Measurements from ENCODE around the gene UPK3B. TPM values are rescaled to one million over a fixed set of nuclear protein-coding genes. Genes with fewer than 3 reads are reported as not detected.
A peak's percentile ranks its signal among the peaks of the same experiment; 100 is the strongest.
"Not testable (repeated sequence)": the region's sequence is repeated elsewhere in the genome, so short reads cannot be mapped to it uniquely, and the experiment has no call there.

Gene UPK3B
- total RNA-seq, 1 experiment from 2014 or later, result 19.2 TPM

DNA sequence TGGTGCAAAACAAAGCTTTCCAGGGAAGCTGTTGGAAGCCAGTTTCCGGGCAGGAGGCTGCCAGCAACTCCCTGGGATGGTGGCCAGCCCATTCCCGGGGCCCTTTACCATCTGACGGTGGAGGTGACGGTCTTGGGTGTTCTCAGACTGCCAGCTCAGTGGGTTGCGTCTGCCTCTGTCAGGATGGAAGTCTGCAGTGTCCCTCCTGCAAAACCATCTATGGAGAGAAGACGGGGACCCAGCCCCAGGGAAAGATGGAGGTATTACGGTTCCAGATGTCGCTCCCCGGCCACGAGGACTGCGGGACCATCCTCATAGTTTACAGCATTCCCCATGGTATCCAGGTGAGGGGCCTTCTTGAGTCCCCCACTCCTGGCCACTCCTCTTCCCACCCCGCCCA is 7.1 kb upstream of the UPK3B start:
- DNase-seq; H3K4me3 ChIP-seq; H3K9me3 ChIP-seq (ENCODE audit: insufficient read depth, low read depth); CTCF ChIA-PET; H3K4me1 ChIP-seq (replicated peaks; ENCODE audit: insufficient read depth); H3K36me3 ChIP-seq (ENCODE audit: low read depth); H3K4me2 ChIP-seq; H4K20me1 ChIP-seq (ENCODE audit: insufficient read depth); H3K79me2 ChIP-seq (ENCODE audit: low read depth); H3K27me3 ChIP-seq (ENCODE audit: insufficient read depth, low read depth); H3K9me2 ChIP-seq (ENCODE audit: insufficient read depth); H3K27ac ChIP-seq; POLR2A ChIA-PET (ENCODE audit: unreplicated experiment); BruUV-seq (replicated peaks); H2AFZ ChIP-seq; intact Hi-C loops (cut with micrococcal nuclease; ENCODE audit: unreplicated experiment): not testable (repeated sequence)
- H3F3A ChIP-seq (ENCODE audit: insufficient read depth, low read depth), result peaks cover 18% of the 10 kb centered on the region; the same call in 1 of the 2 replicates

- H3K4me2 ChIP-seq; CTCF ChIA-PET; H2AFZ ChIP-seq; POLR2A ChIA-PET (ENCODE audit: unreplicated experiment); H3K9me2 ChIP-seq (ENCODE audit: insufficient read depth); H3K4me1 ChIP-seq (replicated peaks; ENCODE audit: insufficient read depth); H3K36me3 ChIP-seq (ENCODE audit: low read depth); H4K20me1 ChIP-seq (ENCODE audit: insufficient read depth); intact Hi-C loops (cut with micrococcal nuclease; ENCODE audit: unreplicated experiment); H3K27me3 ChIP-seq (ENCODE audit: insufficient read depth, low read depth); H3K79me2 ChIP-seq (ENCODE audit: low read depth); BruUV-seq (replicated peaks); H3K27ac ChIP-seq; H3K9me3 ChIP-seq (ENCODE audit: insufficient read depth, low read depth); H3K4me3 ChIP-seq: not testable (repeated sequence)
- DNase-seq, result peak in 1 of 2 experiments; percentile 32
- peaks cover 31% of the 10 kb centered on the region for H3F3A ChIP-seq (ENCODE audit: insufficient read depth, low read depth)
These were observed 5.8 kb upstream of the UPK3B start for GRCh38 chr7:76504351-76505167.

DNA sequence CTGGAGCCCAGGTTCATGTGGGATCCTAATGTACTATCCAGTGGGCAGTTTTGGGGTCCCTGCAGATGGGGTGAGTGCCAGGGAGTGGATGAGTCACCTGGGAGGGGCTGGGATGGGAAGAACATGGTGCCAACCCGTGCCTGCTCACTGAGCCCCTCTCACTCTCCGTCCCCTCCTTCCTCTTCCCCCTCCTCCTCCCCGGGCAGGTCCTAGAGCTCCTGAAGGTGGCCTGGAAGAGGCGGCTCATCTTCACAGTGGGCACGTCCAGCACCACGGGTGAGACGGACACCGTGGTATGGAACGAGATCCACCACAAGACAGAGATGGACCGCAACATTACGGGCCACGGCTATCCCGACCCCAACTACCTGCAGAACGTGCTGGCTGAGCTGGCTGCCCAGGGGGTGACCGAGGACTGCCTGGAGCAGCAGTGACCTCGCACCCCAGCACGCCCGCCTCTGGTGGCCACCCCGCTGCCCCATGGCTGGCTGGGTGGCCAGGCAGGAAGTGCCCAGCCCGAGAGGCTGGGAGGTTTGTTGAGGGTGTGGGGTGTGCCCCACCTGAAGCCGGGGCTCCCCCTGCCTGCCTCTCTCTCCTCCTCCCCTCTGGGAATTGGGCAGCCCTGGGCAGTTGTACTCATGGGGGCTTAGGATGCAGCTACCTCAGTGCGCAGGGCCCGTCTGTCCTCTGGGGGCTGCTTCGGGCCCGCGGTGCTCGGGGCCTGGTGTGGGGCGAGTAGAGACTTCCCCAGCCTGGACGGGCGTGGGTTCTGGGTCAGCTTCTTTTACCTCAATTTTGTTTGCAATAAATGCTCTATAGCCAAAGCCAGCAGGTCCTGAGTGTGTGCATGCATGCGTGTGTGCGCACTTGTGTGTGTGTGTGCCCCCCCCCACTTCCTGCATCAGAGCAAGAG is 4.9 kb upstream of the UPK3B start:
- Histone ChIP-seq H3K9me2 (ENCODE audit: insufficient read depth) (no peaks in the 10 kb centered on the region), H3K27ac (no peak overlapping the region), H3K4me2 (no peak overlapping the region), H3K4me1 (replicated peaks; ENCODE audit: insufficient read depth) (peaks cover 14% of the 10 kb centered on the region), H2AFZ (no peak overlapping the region), H3K36me3 (ENCODE audit: low read depth) (no peaks in the 10 kb centered on the region; the same call in 1 of the 2 replicates), H3K27me3 (ENCODE audit: insufficient read depth, low read depth) (no peaks in the 10 kb centered on the region), H3K4me3 (no peak overlapping the region), H4K20me1 (ENCODE audit: insufficient read depth) (no peaks in the 10 kb centered on the region), H3K9me3 (ENCODE audit: insufficient read depth, low read depth) (no peaks in the 10 kb centered on the region), H3F3A (ENCODE audit: insufficient read depth, low read depth) (peaks cover 38% of the 10 kb centered on the region), H3K79me2 (ENCODE audit: low read depth) (no peaks in the 10 kb centered on the region)
- CTCF ChIA-PET, result no interaction called here
- no peak for DNase-seq
- BruUV-seq (replicated peaks), result no TSS peak
- POLR2A ChIA-PET (ENCODE audit: unreplicated experiment), result no interaction called here
- no peak for TF ChIP-seq EZH2 (IDR thresholded peaks at IDR 0.05; ENCODE audit: low read depth)
- TF ChIP-seq, protein P1, sequence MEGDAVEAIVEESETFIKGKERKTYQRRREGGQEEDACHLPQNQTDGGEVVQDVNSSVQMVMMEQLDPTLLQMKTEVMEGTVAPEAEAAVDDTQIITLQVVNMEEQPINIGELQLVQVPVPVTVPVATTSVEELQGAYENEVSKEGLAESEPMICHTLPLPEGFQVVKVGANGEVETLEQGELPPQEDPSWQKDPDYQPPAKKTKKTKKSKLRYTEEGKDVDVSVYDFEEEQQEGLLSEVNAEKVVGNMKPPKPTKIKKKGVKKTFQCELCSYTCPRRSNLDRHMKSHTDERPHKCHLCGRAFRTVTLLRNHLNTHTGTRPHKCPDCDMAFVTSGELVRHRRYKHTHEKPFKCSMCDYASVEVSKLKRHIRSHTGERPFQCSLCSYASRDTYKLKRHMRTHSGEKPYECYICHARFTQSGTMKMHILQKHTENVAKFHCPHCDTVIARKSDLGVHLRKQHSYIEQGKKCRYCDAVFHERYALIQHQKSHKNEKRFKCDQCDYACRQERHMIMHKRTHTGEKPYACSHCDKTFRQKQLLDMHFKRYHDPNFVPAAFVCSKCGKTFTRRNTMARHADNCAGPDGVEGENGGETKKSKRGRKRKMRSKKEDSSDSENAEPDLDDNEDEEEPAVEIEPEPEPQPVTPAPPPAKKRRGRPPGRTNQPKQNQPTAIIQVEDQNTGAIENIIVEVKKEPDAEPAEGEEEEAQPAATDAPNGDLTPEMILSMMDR (conservative IDR thresholded peaks at IDR 0.05), result no peak
- intact Hi-C loops (cut with micrococcal nuclease; ENCODE audit: unreplicated experiment), result loop anchor here (2.0 kb wide), 1 partner anchor 493 kb away; no protein-coding TSS in a partner anchor

GRCh38 chr7:76506081-76506440 is 4.3 kb upstream of the UPK3B start:
- intact Hi-C loops (cut with micrococcal nuclease; ENCODE audit: unreplicated experiment), result loop anchor here (2.0 kb wide), 1 partner anchor 493 kb away; no protein-coding TSS in a partner anchor
- TF ChIP-seq, protein P1 (conservative IDR thresholded peaks at IDR 0.05), result no peak
- TF ChIP-seq EZH2 (IDR thresholded peaks at IDR 0.05; ENCODE audit: low read depth), result no peak
- DNase-seq, result peak in 1 of 2 experiments; percentile 32
- Histone ChIP-seq H3K4me2 (no peak overlapping the region), H3K36me3 (ENCODE audit: low read depth) (no peaks in the 10 kb centered on the region; the same call in 1 of the 2 replicates), H3K27me3 (ENCODE audit: insufficient read depth, low read depth) (no peaks in the 10 kb centered on the region), H2AFZ (no peak overlapping the region), H3K9me3 (ENCODE audit: insufficient read depth, low read depth) (no peaks in the 10 kb centered on the region), H4K20me1 (ENCODE audit: insufficient read depth) (no peaks in the 10 kb centered on the region), H3K79me2 (ENCODE audit: low read depth) (no peaks in the 10 kb centered on the region), H3K4me3 (no peak overlapping the region), H3K9me2 (ENCODE audit: insufficient read depth) (no peaks in the 10 kb centered on the region), H3F3A (ENCODE audit: insufficient read depth, low read depth) (peaks cover 38% of the 10 kb centered on the region), H3K27ac (no peak overlapping the region), H3K4me1 (replicated peaks; ENCODE audit: insufficient read depth) (peaks cover 17% of the 10 kb centered on the region)
- CTCF ChIA-PET, result no interaction called here
- BruUV-seq (replicated peaks), result no TSS peak
- POLR2A ChIA-PET (ENCODE audit: unreplicated experiment), result interaction anchor here (0.6 kb wide), 1 partner anchor 212 kb away, joined by 7 read pairs; no protein-coding TSS in a partner anchor

DNA sequence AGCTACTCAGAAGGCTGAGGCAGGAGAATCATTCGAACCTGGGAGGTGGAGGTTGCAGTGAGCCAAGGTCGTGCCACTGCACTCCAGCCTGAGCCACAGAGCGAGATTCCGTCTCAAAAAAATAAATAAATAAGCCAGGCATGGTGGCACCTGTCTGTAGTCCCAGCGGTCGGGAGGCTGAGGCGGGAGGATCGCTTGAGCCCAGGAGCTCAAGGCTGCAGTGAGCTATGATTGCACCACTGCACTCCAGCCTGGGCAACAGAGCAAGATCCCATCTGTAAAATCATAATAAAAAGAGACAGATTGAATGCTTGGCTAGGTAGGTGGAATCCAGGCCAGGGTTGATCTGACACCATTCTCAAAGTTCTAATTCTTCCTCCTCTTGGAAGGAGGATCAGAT is 3.7 kb upstream of the UPK3B start:
- POLR2A ChIA-PET (ENCODE audit: unreplicated experiment), result interaction anchor here (0.6 kb wide), 1 partner anchor 212 kb away, joined by 7 read pairs; no protein-coding TSS in a partner anchor
- H3K4me3 ChIP-seq; CTCF ChIA-PET; DNase-seq; H3K79me2 ChIP-seq (ENCODE audit: low read depth); H3K27ac ChIP-seq; H3K36me3 ChIP-seq (ENCODE audit: low read depth); H3K9me3 ChIP-seq (ENCODE audit: insufficient read depth, low read depth); H2AFZ ChIP-seq; BruUV-seq (replicated peaks); H3K4me2 ChIP-seq; H4K20me1 ChIP-seq (ENCODE audit: insufficient read depth); H3K27me3 ChIP-seq (ENCODE audit: insufficient read depth, low read depth); H3K9me2 ChIP-seq (ENCODE audit: insufficient read depth): not testable (repeated sequence)
- intact Hi-C loops (cut with micrococcal nuclease; ENCODE audit: unreplicated experiment), result loop anchor here (2.0 kb wide), 1 partner anchor 492 kb away; no protein-coding TSS in a partner anchor
- Histone ChIP-seq H3F3A (ENCODE audit: insufficient read depth, low read depth) (peaks cover 38% of the 10 kb centered on the region), H3K4me1 (replicated peaks; ENCODE audit: insufficient read depth) (peaks cover 17% of the 10 kb centered on the region)

Measured in PC-9 (cell line).